ENCODE data around the gene CD72.

DNA sequence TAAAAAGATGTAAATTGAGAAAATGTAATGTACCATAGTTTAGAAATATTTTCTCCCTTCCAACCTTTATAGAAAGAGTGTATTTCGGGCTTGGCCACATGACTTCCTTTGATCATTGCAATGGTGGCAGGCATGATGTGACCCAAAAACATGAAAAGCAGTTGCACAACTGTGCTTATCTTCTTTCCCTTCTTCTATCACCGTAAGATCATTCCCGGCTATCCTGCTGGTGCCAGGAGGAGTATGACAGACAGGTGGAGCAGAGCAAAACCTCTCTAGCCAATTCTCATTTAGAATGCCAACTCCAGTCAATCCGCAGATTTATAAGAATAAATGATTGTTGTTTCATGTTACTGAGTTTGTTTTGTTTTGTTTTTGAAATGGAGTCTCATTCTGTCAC lies 23.7 kb downstream of the CD72 start:
- TF ChIP-seq CTCF (conservative IDR thresholded peaks at IDR 0.05 in 1 of 2, IDR thresholded peaks at IDR 0.05 in 1 of 2; ENCODE audit: extremely low read depth in 1 of 2, insufficient read depth in 1 of 2, low read depth in 1 of 2, low read length in 2 of 2) = no peak
- no peak for TF ChIP-seq EZH2 (IDR thresholded peaks at IDR 0.05; ENCODE audit: borderline replicate concordance, low read length)

Measured in mammary epithelial cell (primary cell).